Liver (tissue), 9 donors: Measurements from ENCODE around the gene EFCAB7. TPM values are rescaled to one million over a fixed set of nuclear protein-coding genes. Genes with fewer than 3 reads are reported as not detected.

Experiments
- DNase-seq: peaks from one replicate; pipeline ENCODE4 v3.0.0-alpha.2; 2017; ENCODE audit warnings: low spot score
- H3K27ac ChIP-seq, 2 donors: one replicate each; pipeline ENCODE4 v1.7.0; 2013; ENCODE audit warnings: inconsistent platforms in 2 of 2, low read length in 2 of 2, control low read depth in 1 of 2, low read depth in 1 of 2, mild to moderate bottlenecking in 1 of 2
- H3K27me3 ChIP-seq, 4 donors: one replicate each; pipeline versions ENCODE4 v1.6.1 to v1.7.0; 2013; ENCODE audit warnings: low read length in 3 of 4, inconsistent platforms in 1 of 4, mild to moderate bottlenecking in 1 of 4, moderate library complexity in 1 of 4; ENCODE audit not compliant: control insufficient read depth in 4 of 4, insufficient read depth in 4 of 4
- H3K36me3 ChIP-seq, 4 donors: one replicate each; pipeline versions ENCODE4 v1.6.1 to v1.7.0; 2013; ENCODE audit warnings: low read length in 3 of 4, mild to moderate bottlenecking in 3 of 4, low read depth in 1 of 4, moderate library complexity in 1 of 4; ENCODE audit not compliant: control insufficient read depth in 4 of 4, insufficient read depth in 3 of 4
- H3K4me1 ChIP-seq, 4 donors: one replicate each; pipeline versions ENCODE4 v1.6.1 to v1.7.0; 2013; ENCODE audit warnings: low read length in 3 of 4, mild to moderate bottlenecking in 3 of 4, moderate library complexity in 1 of 4; ENCODE audit not compliant: control insufficient read depth in 4 of 4, insufficient read depth in 4 of 4
- H3K4me3 ChIP-seq, 3 donors: one replicate each; pipeline versions ENCODE4 v1.6.1 to v1.7.0; 2013; ENCODE audit warnings: low read length in 3 of 3, control low read depth in 1 of 3, low read depth in 1 of 3, mild to moderate bottlenecking in 1 of 3
- H3K9ac ChIP-seq, 2 donors: one replicate each; pipeline ENCODE4 v1.7.0; 2013; ENCODE audit warnings: low read length in 2 of 2, mild to moderate bottlenecking in 2 of 2, moderate library complexity in 2 of 2, control low read depth in 1 of 2, low read depth in 1 of 2
- H3K9me3 ChIP-seq, 4 donors: one replicate each; pipeline versions ENCODE4 v1.6.1 to v1.7.0; 2013; ENCODE audit warnings: low read length in 3 of 4; ENCODE audit not compliant: control insufficient read depth in 4 of 4
- ATF3 ChIP-seq: IDR thresholded peaks from 2 replicates; pipeline ENCODE4 v1.6.1; 2016; ENCODE audit warnings: antibody characterized with exemption
- CTCF ChIP-seq: fragments of 150-350 bp; IDR thresholded peaks from 2 replicates; pipeline ENCODE4 v1.5.1; 2017; ENCODE audit warnings: improper control_type of control experiment, low read depth, low read length; ENCODE audit not compliant: missing input control
- EGR1 ChIP-seq, 2 donors: IDR thresholded peaks; 2 replicates each; pipeline ENCODE4 v1.6.1; 2016 to 2018; ENCODE audit warnings: antibody characterized with exemption in 2 of 2, low read depth in 2 of 2
- FOXA1 ChIP-seq: IDR thresholded peaks from 2 replicates; pipeline ENCODE4 v1.6.1; 2016; ENCODE audit warnings: antibody characterized with exemption
- FOXA2 ChIP-seq: IDR thresholded peaks from 2 replicates; pipeline ENCODE4 v1.6.1; 2016; ENCODE audit warnings: antibody characterized with exemption
- GABPA ChIP-seq, 2 donors: IDR thresholded peaks in 1 of 2; conservative IDR thresholded peaks in 1 of 2; 2 replicates each; pipeline ENCODE4 v1.6.1; 2016; ENCODE audit warnings: antibody characterized with exemption in 2 of 2, mild to moderate bottlenecking in 1 of 2, moderate library complexity in 1 of 2
- HNF4A ChIP-seq, 2 donors: conservative IDR thresholded peaks; 2 replicates each; pipeline ENCODE4 v1.6.1; 2016; ENCODE audit warnings: antibody characterized with exemption in 2 of 2, mild to moderate bottlenecking in 2 of 2
- HNF4G ChIP-seq: IDR thresholded peaks from 2 replicates; pipeline ENCODE4 v1.6.1; 2016; ENCODE audit warnings: antibody characterized with exemption
- JUND ChIP-seq, 2 donors: IDR thresholded peaks; 2 replicates each; pipeline ENCODE4 v1.6.1; 2016; ENCODE audit warnings: antibody characterized with exemption in 2 of 2
- MAX ChIP-seq: IDR thresholded peaks from 2 replicates; pipeline ENCODE4 v1.6.1; 2016; ENCODE audit warnings: antibody characterized with exemption
- NR2F2 ChIP-seq: IDR thresholded peaks from 2 replicates; pipeline ENCODE4 v1.6.1; 2016; ENCODE audit warnings: antibody characterized with exemption
- RAD21 ChIP-seq, 2 donors: IDR thresholded peaks; 2 replicates each; pipeline ENCODE4 v1.6.1; 2016; ENCODE audit warnings: antibody characterized with exemption in 2 of 2, mild to moderate bottlenecking in 2 of 2
- REST ChIP-seq: IDR thresholded peaks from 2 replicates; pipeline ENCODE4 v1.6.1; 2016; ENCODE audit warnings: antibody characterized with exemption, mild to moderate bottlenecking
- RXRA ChIP-seq, 2 donors: IDR thresholded peaks; 2 replicates each; pipeline ENCODE4 v1.6.1; 2017 to 2018; ENCODE audit warnings: antibody characterized with exemption in 2 of 2, mild to moderate bottlenecking in 1 of 2
- SP1 ChIP-seq: IDR thresholded peaks from 2 replicates; pipeline ENCODE4 v1.6.1; 2018; ENCODE audit warnings: antibody characterized with exemption, mild to moderate bottlenecking
- TAF1 ChIP-seq: conservative IDR thresholded peaks from 2 replicates; pipeline ENCODE4 v1.6.1; 2016; ENCODE audit warnings: antibody characterized with exemption, mild to moderate bottlenecking
- YY1 ChIP-seq: IDR thresholded peaks from 2 replicates; pipeline ENCODE4 v1.6.1; 2016; ENCODE audit warnings: antibody characterized with exemption, mild to moderate bottlenecking
- ZBTB33 ChIP-seq: IDR thresholded peaks from 2 replicates; pipeline ENCODE4 v1.6.1; 2016; ENCODE audit warnings: antibody characterized with exemption
- polyA plus RNA-seq, 2 donors: library from polyadenylated mRNA; stranded (reverse) in 1 of 2; unstranded in 1 of 2; fragments of 200-250 nt in 1 of 2; fragments of >200 nt in 1 of 2; fragmentation: Nextera tagmentation in 1 of 2; extraction: Ambion mirVana in 1 of 2; gene quantifications; one replicate each; pipeline versions ENCODE4 v1.2.1 to v1.2.3, GENCODE V29; 2013 to 2015
- total RNA-seq, 2 donors: library from RNA; depleted of rRNA; stranded (reverse); fragments of >200 nt; gene quantifications; one replicate each; pipeline ENCODE4 v1.2.3, GENCODE V29; 2014
- donor health status: healthy.
- donor health status: healthy.
- donor health status: healthy.
- donor health status: healthy.
- donor health status: healthy.

Gene EFCAB7
- total and polyA plus RNA-seq, 4 donors, result 0.70 to 2.6 (median 1.9) TPM

GRCh38 chr1:63509718-63510117 lies 13.6 kb upstream of the EFCAB7 start (continued):
- no peak for TF ChIP-seq GABPA (IDR thresholded peaks at IDR 0.05 in 1 of 2, conservative IDR thresholded peaks at IDR 0.05 in 1 of 2)
- TF ChIP-seq FOXA2, result no peak
- no peak for TF ChIP-seq JUND (IDR thresholded peaks at IDR 0.05)
- TF ChIP-seq MAX, result no peak
- no peak for TF ChIP-seq ZBTB33
- TF ChIP-seq HNF4A (conservative IDR thresholded peaks at IDR 0.05), result no peak
- no peak for TF ChIP-seq NR2F2

GRCh38 chr1:63512584-63512983 lies 10.7 kb upstream of the EFCAB7 start:
- Histone ChIP-seq H3K36me3 (no peaks in the 10 kb centered on the region), H3K27ac (no peak overlapping the region), H3K4me1 (no peaks in the 10 kb centered on the region), H3K27me3 (no peaks in the 10 kb centered on the region), H3K9ac (no peak overlapping the region), H3K9me3 (no peaks in the 10 kb centered on the region), H3K4me3 (no peak overlapping the region)
- no peak for TF ChIP-seq GABPA (IDR thresholded peaks at IDR 0.05 in 1 of 2, conservative IDR thresholded peaks at IDR 0.05 in 1 of 2)
- TF ChIP-seq NR2F2, result no peak
- TF ChIP-seq REST, result no peak
- TF ChIP-seq TAF1, result no peak
- TF ChIP-seq EGR1 (IDR thresholded peaks at IDR 0.05; ENCODE audit: low read depth in 2 of 2), result no peak
- TF ChIP-seq FOXA1, result no peak
- no peak for TF ChIP-seq FOXA2
- no peak for TF ChIP-seq ZBTB33
- no peak for TF ChIP-seq ATF3
- TF ChIP-seq HNF4A (conservative IDR thresholded peaks at IDR 0.05), result no peak
- no peak for TF ChIP-seq JUND (IDR thresholded peaks at IDR 0.05)
- no peak for TF ChIP-seq MAX
- no peak for TF ChIP-seq RXRA (IDR thresholded peaks at IDR 0.05)
- TF ChIP-seq HNF4G, result no peak
- no peak for TF ChIP-seq CTCF
- no peak for TF ChIP-seq SP1
- no peak for TF ChIP-seq YY1
- no peak for TF ChIP-seq RAD21 (IDR thresholded peaks at IDR 0.05)
- DNase-seq, result no peak
